Germinal center (tissue), 1 donor: Measurements from ENCODE around the gene TGFB2.

Experiments used
- DNase-seq: peaks from one replicate; pipeline ENCODE4 v3.0.0; 2012; ENCODE audit warnings: mixed read lengths, low spot score

TGFB2 gene

GRCh38 chr1:218332416-218332815, 12.7 kb upstream of the TGFB2 start:
- DNase-seq = no peak

- no peak for DNase-seq
Measured at GRCh38 chr1:218336328-218336727, 8.8 kb upstream of the TGFB2 start.

DNA sequence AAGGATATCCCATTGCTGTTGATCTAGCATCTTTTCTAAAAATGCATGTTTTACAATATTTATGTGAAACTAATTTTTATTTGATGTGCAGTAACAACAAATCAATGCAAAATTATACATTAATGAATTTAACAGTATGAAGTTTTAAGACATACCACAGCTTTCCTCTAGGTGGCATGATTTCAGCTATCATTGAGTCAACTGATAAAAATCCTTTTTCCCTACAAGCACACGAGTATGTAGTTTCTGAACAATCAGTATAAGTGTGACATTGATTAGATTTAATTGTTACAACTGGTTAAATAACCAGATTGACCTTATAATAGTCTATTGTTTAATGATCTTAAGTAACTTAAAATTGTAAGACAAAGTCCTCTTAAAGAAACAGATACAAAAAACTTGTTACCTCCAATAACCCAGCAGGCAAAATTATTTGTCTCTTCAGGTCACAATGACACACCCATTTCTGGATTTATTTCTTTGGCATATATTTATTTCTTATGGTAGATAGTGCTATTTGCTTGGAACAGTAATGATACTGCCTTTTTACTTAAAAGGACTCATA, 5.8 kb upstream of the TGFB2 start:
- DNase-seq = no peak

DNA sequence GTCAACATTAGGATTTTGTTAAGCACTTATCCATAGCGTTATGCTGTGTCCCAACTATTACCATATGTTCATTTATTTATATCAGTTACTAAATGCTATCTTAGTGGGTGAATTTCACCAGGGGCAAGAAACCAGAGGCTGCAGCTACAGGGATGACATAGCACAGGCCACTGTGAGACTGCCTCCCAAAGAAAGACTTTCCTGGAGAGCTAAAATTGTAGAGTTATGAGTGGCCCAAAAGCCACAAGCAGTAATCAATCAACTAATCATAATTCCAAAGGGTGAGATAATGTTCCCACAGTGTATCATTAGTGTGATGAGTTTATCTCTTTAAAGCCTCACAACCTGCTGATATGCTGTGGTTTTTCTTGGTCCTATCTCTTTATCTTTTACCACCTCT, 3.8 kb upstream of the TGFB2 start:
- no peak for DNase-seq

GRCh38 chr1:218342091-218342490, 3.0 kb upstream of the TGFB2 start:
- DNase-seq = no peak

GRCh38 chr1:218345673-218346390, 696 bp downstream of the TGFB2 start:
- DNase-seq = peak; percentile 63

DNA sequence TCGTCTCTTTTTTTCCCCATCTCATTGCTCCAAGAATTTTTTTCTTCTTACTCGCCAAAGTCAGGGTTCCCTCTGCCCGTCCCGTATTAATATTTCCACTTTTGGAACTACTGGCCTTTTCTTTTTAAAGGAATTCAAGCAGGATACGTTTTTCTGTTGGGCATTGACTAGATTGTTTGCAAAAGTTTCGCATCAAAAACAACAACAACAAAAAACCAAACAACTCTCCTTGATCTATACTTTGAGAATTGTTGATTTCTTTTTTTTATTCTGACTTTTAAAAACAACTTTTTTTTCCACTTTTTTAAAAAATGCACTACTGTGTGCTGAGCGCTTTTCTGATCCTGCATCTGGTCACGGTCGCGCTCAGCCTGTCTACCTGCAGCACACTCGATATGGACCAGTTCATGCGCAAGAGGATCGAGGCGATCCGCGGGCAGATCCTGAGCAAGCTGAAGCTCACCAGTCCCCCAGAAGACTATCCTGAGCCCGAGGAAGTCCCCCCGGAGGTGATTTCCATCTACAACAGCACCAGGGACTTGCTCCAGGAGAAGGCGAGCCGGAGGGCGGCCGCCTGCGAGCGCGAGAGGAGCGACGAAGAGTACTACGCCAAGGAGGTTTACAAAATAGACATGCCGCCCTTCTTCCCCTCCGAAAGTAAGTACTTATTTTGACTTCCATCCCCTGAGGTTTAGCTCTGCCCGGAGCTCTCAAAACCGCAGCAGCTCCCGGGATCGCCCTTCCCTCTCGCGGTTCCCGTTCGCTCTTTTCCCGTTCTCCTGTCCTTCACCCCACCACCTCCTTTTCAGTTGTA, 1.5 kb downstream of the TGFB2 start:
- peak; percentile 10 for DNase-seq

DNA sequence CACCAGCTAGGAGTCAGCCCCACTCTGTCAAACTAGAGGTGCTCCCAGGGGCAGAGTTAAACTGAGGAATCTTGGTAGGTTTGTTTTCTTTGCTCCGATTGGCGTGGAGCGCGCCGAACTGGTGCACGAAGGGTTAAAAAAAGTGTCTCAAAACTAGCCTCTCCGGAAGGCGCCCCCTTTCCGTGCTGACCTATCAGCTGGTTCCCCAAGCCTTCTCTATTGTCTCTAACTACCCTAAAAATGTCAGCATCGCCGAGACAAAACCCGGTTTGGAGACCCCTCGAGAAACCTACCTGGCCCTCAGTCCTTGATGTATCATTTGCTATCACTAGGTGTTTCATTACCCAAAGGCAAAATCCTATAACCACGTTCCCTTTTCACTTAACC, 2.2 kb downstream of the TGFB2 start:
- DNase-seq = peak; percentile 10

- no peak for DNase-seq
Measured at GRCh38 chr1:218347723-218348627, 2.8 kb downstream of the TGFB2 start.

GRCh38 chr1:218348628-218349071, 3.5 kb downstream of the TGFB2 start:
- DNase-seq = no peak

GRCh38 chr1:218349348-218350034, 4.4 kb downstream of the TGFB2 start:
- DNase-seq = no peak

GRCh38 chr1:218350035-218350525, 4.9 kb downstream of the TGFB2 start:
- no peak for DNase-seq

DNA sequence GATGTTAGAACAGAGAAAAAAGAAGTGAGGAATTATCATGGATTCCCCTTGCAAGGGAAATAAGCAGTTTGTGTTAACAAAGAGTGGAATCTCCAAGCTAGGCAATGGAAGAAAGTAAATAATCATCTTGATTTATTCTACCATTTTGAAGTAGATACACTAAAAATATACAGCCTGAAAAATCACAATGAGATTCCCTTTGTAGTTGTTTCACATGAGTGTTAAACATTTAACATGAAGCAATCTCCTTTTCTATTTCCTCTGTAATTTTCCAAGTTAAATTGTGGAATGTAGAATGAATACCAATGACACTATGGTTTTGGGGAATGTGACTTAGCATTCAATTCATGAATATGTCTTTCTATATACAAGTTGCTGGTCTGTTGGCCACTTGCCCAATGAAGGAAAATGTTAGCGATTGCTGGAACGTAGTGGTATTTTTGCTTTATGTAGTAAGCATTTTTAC, 5.7 kb downstream of the TGFB2 start:
- no peak for DNase-seq

- DNase-seq = peak; percentile 41
Measured at GRCh38 chr1:218351391-218352074, 6.4 kb downstream of the TGFB2 start.

DNA sequence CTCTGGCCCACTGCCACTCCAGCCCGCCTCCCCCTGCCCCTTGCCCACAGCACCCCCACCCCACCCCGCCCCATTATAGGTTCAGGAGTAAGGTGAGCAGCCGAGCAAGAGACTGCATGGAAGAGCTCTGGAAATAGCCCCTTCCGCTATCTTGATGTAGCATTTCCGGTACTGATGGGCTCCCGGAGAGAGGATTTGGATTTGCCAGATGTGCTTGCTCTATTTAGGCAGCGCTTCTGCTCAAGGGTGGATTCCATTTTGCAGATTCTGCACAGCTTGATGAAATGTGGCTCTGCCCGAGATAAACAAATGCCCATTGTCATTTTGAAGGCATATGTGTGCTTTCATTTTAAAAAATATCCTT, 6.9 kb downstream of the TGFB2 start:
- no peak for DNase-seq

DNA sequence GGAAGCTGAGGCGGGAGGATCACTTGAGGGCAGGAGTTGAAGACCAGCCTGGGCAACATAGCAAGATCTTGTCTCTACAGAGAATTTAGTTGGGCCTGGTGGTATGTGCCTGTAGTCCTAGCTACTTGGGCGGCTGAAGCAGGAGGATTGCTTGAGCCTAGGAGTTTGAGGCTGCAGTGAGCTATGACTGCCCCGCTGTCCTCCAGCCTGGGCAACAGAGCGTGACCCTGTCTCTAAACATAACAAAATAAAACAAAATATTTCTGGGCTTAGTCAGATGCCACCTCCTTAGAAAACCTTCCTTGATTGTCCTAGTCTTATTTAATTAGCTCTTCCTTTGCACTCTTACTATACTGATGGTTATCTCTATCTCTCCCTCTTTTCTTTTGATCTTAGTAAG, 8.5 kb downstream of the TGFB2 start:
- no peak for DNase-seq

GRCh38 chr1:218355278-218355677, 10.1 kb downstream of the TGFB2 start:
- DNase-seq = no peak

- DNase-seq = no peak
Measured at GRCh38 chr1:218357211-218357892, 12.2 kb downstream of the TGFB2 start.

DNA sequence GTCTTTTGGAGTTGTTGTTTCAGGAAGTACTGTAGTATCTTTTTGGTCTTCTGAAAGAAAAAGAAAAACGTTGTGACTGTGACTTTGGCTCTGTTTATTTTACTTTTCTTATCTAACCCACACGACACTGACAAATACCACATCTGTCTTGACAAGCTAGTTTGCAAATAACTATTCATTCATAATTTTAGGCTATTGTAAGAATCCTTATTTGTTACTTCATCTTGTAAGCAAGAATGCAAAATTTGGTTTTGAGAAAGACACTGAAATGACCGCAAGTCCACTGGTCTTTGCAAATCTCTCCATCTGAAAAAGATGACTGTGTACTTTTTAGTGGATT, 12.7 kb downstream of the TGFB2 start:
- no peak for DNase-seq
